Esophagus squamous epithelium (tissue), 5 donors: ENCODE results near the gene INSYN1. TPM values are rescaled to one million over a fixed set of nuclear protein-coding genes. Genes with fewer than 3 reads are reported as not detected.
A peak's percentile ranks its signal among the peaks of the same experiment; 100 is the strongest.

Experiments used
- DNase-seq: peaks from one replicate; lab custom pipeline; 2025; lab: John Stamatoyannopoulos, UW
- H3K27ac ChIP-seq, 4 donors: fragments of 200-600 bp; sonication (generic); one replicate each; pipeline ENCODE4 v1.5.1; 2016 to 2019; ENCODE audit warnings: mild to moderate bottlenecking in 1 of 4
- H3K27me3 ChIP-seq, 4 donors: fragments of 200-600 bp; sonication (generic); 1 replicate in 3 of 4; 2 replicates in 1 of 4; pipeline versions ENCODE4 v1.5.1 to v1.6.0; 2017 to 2021; ENCODE audit warnings: antibody characterized with exemption in 1 of 4
- H3K36me3 ChIP-seq, 3 donors: fragments of 200-600 bp; sonication (generic); one replicate each; pipeline ENCODE4 v1.5.1; 2016 to 2019
- H3K4me1 ChIP-seq, 3 donors: fragments of 200-600 bp; sonication (generic); one replicate each; pipeline ENCODE4 v1.5.1; 2017 to 2019
- H3K4me3 ChIP-seq, 4 donors: fragments of 200-600 bp; sonication (generic); 1 replicate in 3 of 4; 2 replicates in 1 of 4; pipeline ENCODE4 v1.5.1; 2016 to 2019; ENCODE audit warnings: mild to moderate bottlenecking in 2 of 4, moderate library complexity in 1 of 4
- H3K9me3 ChIP-seq, 3 donors: fragments of 200-600 bp; sonication (generic); one replicate each; pipeline ENCODE4 v1.5.1; 2016 to 2019
- POLR2A ChIP-seq, 4 donors: fragments of 450-650 bp; IDR thresholded peaks; one replicate each; pipeline ENCODE4 v1.6.1; 2017; ENCODE audit warnings: antibody characterized with exemption in 4 of 4, mild to moderate bottlenecking in 4 of 4, moderate library complexity in 3 of 4
- WGBS, 2 donors: methylation state at CpG; one replicate each; pipeline ENCODE4 v1.1.5; 2018; 5-methylcytosine and 5-hydroxymethylcytosine counted together
- intact Hi-C: fragments of 100-400 bp; cut with DNase I; formaldehyde crosslinking; loops from one replicate; pipeline ENCODE4 v1.15.0; 2022
- total RNA-seq, 4 donors: library from RNA; depleted of rRNA; stranded (reverse); fragments of >200 nt; gene quantifications; one replicate each; pipeline ENCODE4 v1.1.0, GENCODE V29; 2016
- TF ChIP-seq, protein P1 (sequence below), 6 experiments: fragments of 450-650 bp in 4 of 6; fragments of 200-600 bp in 2 of 6; sonication (generic) in 2 of 6; IDR thresholded peaks; one replicate each; pipeline ENCODE4 v1.5.1; 2016 to 2019; ENCODE audit warnings: antibody characterized with exemption in 6 of 6, mild to moderate bottlenecking in 4 of 6, moderate library complexity in 4 of 6
- donor health status: DM: yes; HTN: yes; CAD: no.

INSYN1 gene
- total RNA-seq, 4 donors from 2014 or later = 0.38 to 20.9 (median 9.3) TPM

GRCh38 chr15:73751899-73752805 lies 999 bp downstream of the INSYN1 start:
- Histone ChIP-seq H3K36me3 (no peaks in the 10 kb centered on the region), H3K27ac (peak overlapping the region; percentile 45 to 83 (median 62)), H3K4me3 (peak overlapping the region; percentile 53 to 78 (median 66)), H3K27me3 (peaks cover 0 to 41% (median 8%) of the 10 kb centered on the region in 4 donors), H3K4me1 (peaks cover 5 to 40% (median 8%) of the 10 kb centered on the region in 3 donors), H3K9me3 (no peaks in the 10 kb centered on the region)
- WGBS, 2 donors = 4% methylated on average over 4 of the region's 79 CpGs; no CpG with 5 or more reads in 1 of the 2 donors
- TF ChIP-seq, protein P1, sequence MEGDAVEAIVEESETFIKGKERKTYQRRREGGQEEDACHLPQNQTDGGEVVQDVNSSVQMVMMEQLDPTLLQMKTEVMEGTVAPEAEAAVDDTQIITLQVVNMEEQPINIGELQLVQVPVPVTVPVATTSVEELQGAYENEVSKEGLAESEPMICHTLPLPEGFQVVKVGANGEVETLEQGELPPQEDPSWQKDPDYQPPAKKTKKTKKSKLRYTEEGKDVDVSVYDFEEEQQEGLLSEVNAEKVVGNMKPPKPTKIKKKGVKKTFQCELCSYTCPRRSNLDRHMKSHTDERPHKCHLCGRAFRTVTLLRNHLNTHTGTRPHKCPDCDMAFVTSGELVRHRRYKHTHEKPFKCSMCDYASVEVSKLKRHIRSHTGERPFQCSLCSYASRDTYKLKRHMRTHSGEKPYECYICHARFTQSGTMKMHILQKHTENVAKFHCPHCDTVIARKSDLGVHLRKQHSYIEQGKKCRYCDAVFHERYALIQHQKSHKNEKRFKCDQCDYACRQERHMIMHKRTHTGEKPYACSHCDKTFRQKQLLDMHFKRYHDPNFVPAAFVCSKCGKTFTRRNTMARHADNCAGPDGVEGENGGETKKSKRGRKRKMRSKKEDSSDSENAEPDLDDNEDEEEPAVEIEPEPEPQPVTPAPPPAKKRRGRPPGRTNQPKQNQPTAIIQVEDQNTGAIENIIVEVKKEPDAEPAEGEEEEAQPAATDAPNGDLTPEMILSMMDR (IDR thresholded peaks at IDR 0.05) = no peak
- no peak for TF ChIP-seq POLR2A (IDR thresholded peaks at IDR 0.05)
- intact Hi-C loops = no loop called here
- no peak for DNase-seq

- WGBS, 2 donors = 0 to 20% methylated on average over 1 to 9 of the region's 9 CpGs
These were observed 1.6 kb downstream of the INSYN1 start for GRCh38 chr15:73751511-73751898.

DNA sequence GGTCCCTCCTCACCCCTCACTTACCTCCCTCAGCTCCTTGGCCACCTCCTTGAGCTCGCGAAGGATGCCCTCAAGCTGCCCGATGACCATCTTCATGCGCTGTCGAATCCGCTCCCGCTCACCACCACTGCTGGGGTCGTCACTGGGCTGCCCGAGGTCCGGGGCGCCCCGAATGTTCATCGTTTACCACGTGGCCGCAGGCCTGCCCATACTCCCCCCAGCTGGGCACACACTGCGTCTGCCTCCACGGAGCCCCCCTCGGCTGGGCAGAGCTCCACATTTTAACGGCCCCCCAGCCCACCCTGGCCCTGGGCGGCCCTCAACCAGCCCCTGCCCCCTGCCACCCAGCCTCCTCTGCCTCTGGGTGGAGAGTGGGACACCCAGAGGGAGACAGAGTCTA lies 2.2 kb downstream of the INSYN1 start:
- no peak for DNase-seq

More at GRCh38 chr15:73751511-73751898, 1.6 kb downstream of the INSYN1 start:
- no peaks in the 10 kb centered on the region for H3K9me3 ChIP-seq
- peak overlapping the region; percentile 53 to 78 (median 66) for H3K4me3 ChIP-seq
- TF ChIP-seq, protein P1 (IDR thresholded peaks at IDR 0.05) = no peak
- TF ChIP-seq POLR2A (IDR thresholded peaks at IDR 0.05) = no peak
- H3K27me3 ChIP-seq = peaks cover 0 to 36% (median 8%) of the 10 kb centered on the region in 4 donors
- no peak for DNase-seq
- H3K27ac ChIP-seq = peak overlapping the region in 1 of 4 donors; percentile 54
- intact Hi-C loops = no loop called here
- H3K36me3 ChIP-seq = no peaks in the 10 kb centered on the region
- peaks cover 5 to 40% (median 8%) of the 10 kb centered on the region in 3 donors for H3K4me1 ChIP-seq

GRCh38 chr15:73750438-73750837 lies 2.7 kb downstream of the INSYN1 start:
- H3K36me3 ChIP-seq = no peaks in the 10 kb centered on the region
- intact Hi-C loops = no loop called here
- WGBS, 2 donors = 78 to 95% methylated on average over 2 to 4 of the region's 4 CpGs
- no peak overlapping the region for H3K27ac ChIP-seq
- H3K27me3 ChIP-seq = peaks cover 0 to 36% (median 8%) of the 10 kb centered on the region in 4 donors
- TF ChIP-seq, protein P1 (IDR thresholded peaks at IDR 0.05) = no peak
- no peak for TF ChIP-seq POLR2A (IDR thresholded peaks at IDR 0.05)
- H3K4me1 ChIP-seq = peaks cover 5 to 40% (median 8%) of the 10 kb centered on the region in 3 donors
- DNase-seq = no peak
- no peak overlapping the region for H3K4me3 ChIP-seq
- no peaks in the 10 kb centered on the region for H3K9me3 ChIP-seq

More for the DNA sequence above, 2.2 kb downstream of the INSYN1 start:
- no peak overlapping the region for H3K27ac ChIP-seq
- no peaks in the 10 kb centered on the region for H3K9me3 ChIP-seq
- peak overlapping the region in 3 of 4 donors; percentile 55 to 78 (median 76) for H3K4me3 ChIP-seq
- H3K4me1 ChIP-seq = peaks cover 5 to 40% (median 8%) of the 10 kb centered on the region in 3 donors
- H3K27me3 ChIP-seq = peaks cover 0 to 36% (median 8%) of the 10 kb centered on the region in 4 donors
- intact Hi-C loops = no loop called here
- 84 to 89% methylated on average over 15 of the region's 20 CpGs for WGBS, 2 donors
- H3K36me3 ChIP-seq = no peaks in the 10 kb centered on the region
- TF ChIP-seq POLR2A (IDR thresholded peaks at IDR 0.05) = no peak
- TF ChIP-seq, protein P1 (IDR thresholded peaks at IDR 0.05) = no peak

DNA sequence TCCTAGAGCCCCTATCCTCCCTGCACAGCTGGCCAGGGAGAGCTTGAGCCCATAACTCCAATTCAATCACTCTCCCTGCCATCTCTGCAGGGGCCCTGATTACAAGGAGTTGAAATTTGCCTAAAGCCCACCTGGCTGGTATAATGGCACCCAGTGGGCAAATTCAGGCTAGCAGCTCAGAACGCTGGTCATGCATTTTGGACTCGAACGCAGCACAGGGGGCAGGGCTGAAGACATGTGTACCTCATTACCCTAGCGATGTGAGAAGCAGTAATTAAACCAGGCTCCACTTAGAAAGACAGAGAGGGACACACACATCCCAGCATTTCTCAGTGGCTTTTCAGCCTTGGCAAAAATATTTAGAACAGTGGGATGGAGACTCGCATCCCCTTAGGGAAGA lies 3.2 kb downstream of the INSYN1 start:
- Histone ChIP-seq H3K36me3 (no peaks in the 10 kb centered on the region), H3K4me1 (peaks cover 5 to 40% (median 8%) of the 10 kb centered on the region in 3 donors), H3K27me3 (peaks cover 0 to 36% (median 8%) of the 10 kb centered on the region in 4 donors), H3K9me3 (no peaks in the 10 kb centered on the region), H3K4me3 (no peak overlapping the region), H3K27ac (no peak overlapping the region)
- TF ChIP-seq POLR2A (IDR thresholded peaks at IDR 0.05) = no peak
- TF ChIP-seq, protein P1 (IDR thresholded peaks at IDR 0.05) = no peak
- WGBS, 2 donors = 85 to 95% methylated on average over 5 of the region's 5 CpGs
- DNase-seq = no peak
- intact Hi-C loops = no loop called here
